K562 (cell line): ENCODE data around the gene PTOV1. TPM values are rescaled to one million over a fixed set of nuclear protein-coding genes. Genes with fewer than 3 reads are reported as not detected.

Experiments
- ATF7 ChIP-seq: fragments of 450-650 bp; IDR thresholded peaks from 2 replicates; pipeline ENCODE4 v1.7.1; 2014; ENCODE audit warnings: mild to moderate bottlenecking, moderate library complexity
- BMI1 ChIP-seq: fragments of 150-350 bp; IDR thresholded peaks from 2 replicates; pipeline ENCODE4 v1.6.1; 2014; ENCODE audit warnings: low read length
- FOXP1 ChIP-seq: sonication (generic); formaldehyde crosslinking; IDR thresholded peaks from 2 replicates; pipeline ENCODE4 v1.8.0; 2022; ENCODE audit warnings: mild to moderate bottlenecking, missing genetic modification reagents
- HNRNPUL1 ChIP-seq: fragments of 200-400 bp; formaldehyde crosslinking; IDR thresholded peaks from 2 replicates; pipeline ENCODE4 v1.6.1; 2017; ENCODE audit warnings: low read length
- LARP7 ChIP-seq: fragments of 450-650 bp; IDR thresholded peaks from 2 replicates; pipeline ENCODE4 v1.6.1; 2016
- NBN ChIP-seq: fragments of 450-650 bp; IDR thresholded peaks from 2 replicates; pipeline ENCODE4 v1.6.1; 2016; ENCODE audit warnings: low read depth, mild to moderate bottlenecking
- NFYB ChIP-seq: IDR thresholded peaks from 2 replicates; pipeline ENCODE4 v1.6.1; 2011; ENCODE audit warnings: mild to moderate bottlenecking, moderate library complexity; ENCODE audit not compliant: insufficient read length; ENCODE audit errors: extremely low read depth
- POLR2G ChIP-seq: fragments of 200-400 bp; formaldehyde crosslinking; IDR thresholded peaks from 2 replicates; pipeline ENCODE4 v1.6.1; 2017; ENCODE audit warnings: low read depth, mild to moderate bottlenecking, antibody characterized with exemption, low read length, moderate library complexity
- SNRNP70 ChIP-seq: fragments of 200-400 bp; formaldehyde crosslinking; optimal IDR thresholded peaks from 2 replicates; pipeline ENCODE3; 2017; ENCODE audit warnings: low read depth, low read length
- TBP ChIP-seq: optimal IDR thresholded peaks from 2 replicates; pipeline ENCODE3; 2011; ENCODE audit warnings: low read depth, low read length, improper control_type of control experiment
- ZNF124 ChIP-seq: sonication (generic); formaldehyde crosslinking; IDR thresholded peaks from 2 replicates; pipeline ENCODE4 v1.8.1; 2022; ENCODE audit warnings: missing genetic modification reagents
- ZNF217 ChIP-seq: sonication (generic); formaldehyde crosslinking; IDR thresholded peaks from 2 replicates; pipeline ENCODE4 v1.8.0; 2022; ENCODE audit warnings: mild to moderate bottlenecking, missing genetic modification reagents
- polyA plus RNA-seq, 8 experiments: library from polyadenylated mRNA; depleted of rRNA in 4 of 8; stranded (reverse) in 5 of 8; unstranded in 3 of 8; fragments of >200 nt; fragmentation: Nextera tagmentation in 2 of 8; fragmentation: Illumina TruSeq in 1 of 8; extraction: Ambion mirVana in 2 of 8; extraction: Trizol in 1 of 8; gene quantifications; 2 replicates each; pipeline versions ENCODE4 v1.2.1 to v1.2.3, GENCODE V29; 2011 to 2014; ENCODE audit warnings: inconsistent platforms in 1 of 8, missing spikeins in 1 of 8
- total RNA-seq, 7 experiments: library from RNA; depleted of rRNA in 6 of 7; stranded (reverse); fragments of >200 nt in 6 of 7; fragmentation: Illumina TruSeq in 2 of 7; extraction: Trizol in 2 of 7; gene quantifications; 2 replicates each; pipeline versions ENCODE4 v1.2.1 to v1.2.3, GENCODE V29; 2011 to 2021; ENCODE audit warnings: low replicate concordance in 1 of 7
- TF ChIP-seq, protein P1 (sequence below), 2 experiments: IDR thresholded peaks; 2 replicates each; pipeline ENCODE4 v1.6.1; 2011; ENCODE audit warnings: borderline replicate concordance in 1 of 2, control low read depth in 1 of 2, low read depth in 1 of 2, low read length in 1 of 2, mild to moderate bottlenecking in 1 of 2, mixed read lengths in 1 of 2, moderate library complexity in 1 of 2; ENCODE audit not compliant: insufficient read depth in 1 of 2, insufficient read length in 1 of 2, poor library complexity in 1 of 2, severe bottlenecking in 1 of 2; ENCODE audit errors: extremely low read depth in 1 of 2
- TF ChIP-seq, protein P2 (sequence below): sonication (generic); formaldehyde crosslinking; IDR thresholded peaks from 2 replicates; pipeline ENCODE4 v1.5.0; 2020; ENCODE audit warnings: missing genetic modification reagents
- TF ChIP-seq, protein P3 (sequence below): sonication (generic); formaldehyde crosslinking; IDR thresholded peaks from 2 replicates; pipeline ENCODE4 v1.4.0; 2020; ENCODE audit warnings: mild to moderate bottlenecking, missing genetic modification reagents
- TF ChIP-seq, protein P4 (sequence below): fragments of 450-650 bp; IDR thresholded peaks from 2 replicates; pipeline ENCODE4 v1.6.1; 2016; ENCODE audit warnings: borderline replicate concordance
- TF ChIP-seq, protein P5 (sequence below): fragments of 450-650 bp; IDR thresholded peaks from 2 replicates; pipeline ENCODE4 v1.7.0; 2016; ENCODE audit warnings: borderline replicate concordance
- TF ChIP-seq, protein P6 (sequence below): fragments of 250-450 bp; sonication (Bioruptor Pico); IDR thresholded peaks from 2 replicates; pipeline ENCODE4 v1.9.0; 2021; ENCODE audit warnings: mild to moderate bottlenecking, inconsistent platforms

PTOV1 gene
- total and polyA plus RNA-seq, 9 of the 15 experiments (the other 6 are each of a cell fraction or from before 2014, with no cell fraction given), result 4.9 to 169 (median 43.5) TPM

DNA sequence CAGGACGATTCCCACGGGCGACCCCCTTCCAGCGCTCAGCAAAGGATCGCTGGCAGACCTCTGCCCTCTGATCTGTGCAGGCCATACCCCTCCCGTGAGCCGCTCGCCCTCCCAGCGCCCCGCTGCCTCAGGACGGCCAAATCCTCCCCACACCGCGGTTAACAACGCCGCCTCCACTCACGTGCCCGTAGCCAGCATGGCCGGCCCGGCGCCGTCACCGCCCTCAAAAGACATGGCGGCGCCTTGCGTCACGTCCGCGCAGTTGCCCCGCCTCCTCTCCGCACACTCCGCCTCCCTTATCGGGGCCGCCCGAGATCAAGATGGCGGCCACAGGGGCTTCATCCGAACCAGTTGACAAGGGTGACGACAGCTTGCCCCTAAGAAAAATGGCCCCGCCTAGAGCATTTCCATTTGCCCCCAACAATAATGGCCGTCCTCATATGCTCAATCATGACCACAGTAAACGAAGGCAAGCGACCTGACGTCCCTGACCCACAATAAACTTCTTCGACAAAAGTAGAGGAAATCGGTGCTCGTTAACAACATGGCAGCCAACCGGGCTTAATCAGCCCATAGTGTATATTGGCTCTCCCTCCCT is 25.6 kb downstream of the PTOV1 start (continued):
- TF ChIP-seq HNRNPUL1 (no peak), ZNF124 (no peak), SNRNP70 (no peak), NFYB (no peak), POLR2G (peak; percentile 77), FOXP1 (CRISPR knock-in tag) (no peak), BMI1 (no peak), NBN (peak; percentile 67; the same call in 1 of the 2 replicates), ATF7 (peak; percentile 88), LARP7 (no peak), TBP (peak; percentile 66), ZNF217 (CRISPR knock-in tag) (no peak)
- TF ChIP-seq, protein P1, sequence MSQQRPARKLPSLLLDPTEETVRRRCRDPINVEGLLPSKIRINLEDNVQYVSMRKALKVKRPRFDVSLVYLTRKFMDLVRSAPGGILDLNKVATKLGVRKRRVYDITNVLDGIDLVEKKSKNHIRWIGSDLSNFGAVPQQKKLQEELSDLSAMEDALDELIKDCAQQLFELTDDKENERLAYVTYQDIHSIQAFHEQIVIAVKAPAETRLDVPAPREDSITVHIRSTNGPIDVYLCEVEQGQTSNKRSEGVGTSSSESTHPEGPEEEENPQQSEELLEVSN (IDR thresholded peaks at IDR 0.05; ENCODE audit: borderline replicate concordance in 1 of 2, extremely low read depth in 1 of 2, insufficient read depth in 1 of 2, insufficient read length in 1 of 2, low read depth in 1 of 2, low read length in 1 of 2, poor library complexity in 1 of 2, severe bottlenecking in 1 of 2), result no peak
- TF ChIP-seq, protein P2, sequence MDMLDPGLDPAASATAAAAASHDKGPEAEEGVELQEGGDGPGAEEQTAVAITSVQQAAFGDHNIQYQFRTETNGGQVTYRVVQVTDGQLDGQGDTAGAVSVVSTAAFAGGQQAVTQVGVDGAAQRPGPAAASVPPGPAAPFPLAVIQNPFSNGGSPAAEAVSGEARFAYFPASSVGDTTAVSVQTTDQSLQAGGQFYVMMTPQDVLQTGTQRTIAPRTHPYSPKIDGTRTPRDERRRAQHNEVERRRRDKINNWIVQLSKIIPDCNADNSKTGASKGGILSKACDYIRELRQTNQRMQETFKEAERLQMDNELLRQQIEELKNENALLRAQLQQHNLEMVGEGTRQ (CRISPR knock-in tag), result peak; percentile 78
- TF ChIP-seq, protein P3, sequence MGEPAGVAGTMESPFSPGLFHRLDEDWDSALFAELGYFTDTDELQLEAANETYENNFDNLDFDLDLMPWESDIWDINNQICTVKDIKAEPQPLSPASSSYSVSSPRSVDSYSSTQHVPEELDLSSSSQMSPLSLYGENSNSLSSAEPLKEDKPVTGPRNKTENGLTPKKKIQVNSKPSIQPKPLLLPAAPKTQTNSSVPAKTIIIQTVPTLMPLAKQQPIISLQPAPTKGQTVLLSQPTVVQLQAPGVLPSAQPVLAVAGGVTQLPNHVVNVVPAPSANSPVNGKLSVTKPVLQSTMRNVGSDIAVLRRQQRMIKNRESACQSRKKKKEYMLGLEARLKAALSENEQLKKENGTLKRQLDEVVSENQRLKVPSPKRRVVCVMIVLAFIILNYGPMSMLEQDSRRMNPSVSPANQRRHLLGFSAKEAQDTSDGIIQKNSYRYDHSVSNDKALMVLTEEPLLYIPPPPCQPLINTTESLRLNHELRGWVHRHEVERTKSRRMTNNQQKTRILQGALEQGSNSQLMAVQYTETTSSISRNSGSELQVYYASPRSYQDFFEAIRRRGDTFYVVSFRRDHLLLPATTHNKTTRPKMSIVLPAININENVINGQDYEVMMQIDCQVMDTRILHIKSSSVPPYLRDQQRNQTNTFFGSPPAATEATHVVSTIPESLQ, result no peak; the same call in 1 of the 2 replicates
- TF ChIP-seq, protein P4, sequence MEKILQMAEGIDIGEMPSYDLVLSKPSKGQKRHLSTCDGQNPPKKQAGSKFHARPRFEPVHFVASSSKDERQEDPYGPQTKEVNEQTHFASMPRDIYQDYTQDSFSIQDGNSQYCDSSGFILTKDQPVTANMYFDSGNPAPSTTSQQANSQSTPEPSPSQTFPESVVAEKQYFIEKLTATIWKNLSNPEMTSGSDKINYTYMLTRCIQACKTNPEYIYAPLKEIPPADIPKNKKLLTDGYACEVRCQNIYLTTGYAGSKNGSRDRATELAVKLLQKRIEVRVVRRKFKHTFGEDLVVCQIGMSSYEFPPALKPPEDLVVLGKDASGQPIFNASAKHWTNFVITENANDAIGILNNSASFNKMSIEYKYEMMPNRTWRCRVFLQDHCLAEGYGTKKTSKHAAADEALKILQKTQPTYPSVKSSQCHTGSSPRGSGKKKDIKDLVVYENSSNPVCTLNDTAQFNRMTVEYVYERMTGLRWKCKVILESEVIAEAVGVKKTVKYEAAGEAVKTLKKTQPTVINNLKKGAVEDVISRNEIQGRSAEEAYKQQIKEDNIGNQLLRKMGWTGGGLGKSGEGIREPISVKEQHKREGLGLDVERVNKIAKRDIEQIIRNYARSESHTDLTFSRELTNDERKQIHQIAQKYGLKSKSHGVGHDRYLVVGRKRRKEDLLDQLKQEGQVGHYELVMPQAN, result peak; percentile 64; the same call in 1 of the 2 replicates
- TF ChIP-seq, protein P5, sequence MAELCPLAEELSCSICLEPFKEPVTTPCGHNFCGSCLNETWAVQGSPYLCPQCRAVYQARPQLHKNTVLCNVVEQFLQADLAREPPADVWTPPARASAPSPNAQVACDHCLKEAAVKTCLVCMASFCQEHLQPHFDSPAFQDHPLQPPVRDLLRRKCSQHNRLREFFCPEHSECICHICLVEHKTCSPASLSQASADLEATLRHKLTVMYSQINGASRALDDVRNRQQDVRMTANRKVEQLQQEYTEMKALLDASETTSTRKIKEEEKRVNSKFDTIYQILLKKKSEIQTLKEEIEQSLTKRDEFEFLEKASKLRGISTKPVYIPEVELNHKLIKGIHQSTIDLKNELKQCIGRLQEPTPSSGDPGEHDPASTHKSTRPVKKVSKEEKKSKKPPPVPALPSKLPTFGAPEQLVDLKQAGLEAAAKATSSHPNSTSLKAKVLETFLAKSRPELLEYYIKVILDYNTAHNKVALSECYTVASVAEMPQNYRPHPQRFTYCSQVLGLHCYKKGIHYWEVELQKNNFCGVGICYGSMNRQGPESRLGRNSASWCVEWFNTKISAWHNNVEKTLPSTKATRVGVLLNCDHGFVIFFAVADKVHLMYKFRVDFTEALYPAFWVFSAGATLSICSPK, result no peak
- TF ChIP-seq, protein P6, sequence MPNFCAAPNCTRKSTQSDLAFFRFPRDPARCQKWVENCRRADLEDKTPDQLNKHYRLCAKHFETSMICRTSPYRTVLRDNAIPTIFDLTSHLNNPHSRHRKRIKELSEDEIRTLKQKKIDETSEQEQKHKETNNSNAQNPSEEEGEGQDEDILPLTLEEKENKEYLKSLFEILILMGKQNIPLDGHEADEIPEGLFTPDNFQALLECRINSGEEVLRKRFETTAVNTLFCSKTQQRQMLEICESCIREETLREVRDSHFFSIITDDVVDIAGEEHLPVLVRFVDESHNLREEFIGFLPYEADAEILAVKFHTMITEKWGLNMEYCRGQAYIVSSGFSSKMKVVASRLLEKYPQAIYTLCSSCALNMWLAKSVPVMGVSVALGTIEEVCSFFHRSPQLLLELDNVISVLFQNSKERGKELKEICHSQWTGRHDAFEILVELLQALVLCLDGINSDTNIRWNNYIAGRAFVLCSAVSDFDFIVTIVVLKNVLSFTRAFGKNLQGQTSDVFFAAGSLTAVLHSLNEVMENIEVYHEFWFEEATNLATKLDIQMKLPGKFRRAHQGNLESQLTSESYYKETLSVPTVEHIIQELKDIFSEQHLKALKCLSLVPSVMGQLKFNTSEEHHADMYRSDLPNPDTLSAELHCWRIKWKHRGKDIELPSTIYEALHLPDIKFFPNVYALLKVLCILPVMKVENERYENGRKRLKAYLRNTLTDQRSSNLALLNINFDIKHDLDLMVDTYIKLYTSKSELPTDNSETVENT (CRISPR knock-in tag), result peak; percentile 54; the same call in 1 of the 2 replicates
